ENCODE measurements around the gene FOSB.

The FOSB gene

GRCh38 chr19:45442778-45443461, 24.9 kb upstream of the FOSB start:
- DNase-seq (ENCODE audit: low read depth), result no peak

- DNase-seq (ENCODE audit: low read depth), result peak; percentile 68
Measured at GRCh38 chr19:45443462-45444317, 24.1 kb upstream of the FOSB start.

- no peak for DNase-seq (ENCODE audit: low read depth)
Measured at GRCh38 chr19:45444318-45445041, 23.3 kb upstream of the FOSB start.

GRCh38 chr19:45445139-45445538, 22.7 kb upstream of the FOSB start:
- no peak for DNase-seq (ENCODE audit: low read depth)

GRCh38 chr19:45446295-45446694, 21.5 kb upstream of the FOSB start:
- DNase-seq (ENCODE audit: low read depth), result no peak

GRCh38 chr19:45446944-45447343, 20.9 kb upstream of the FOSB start:
- DNase-seq (ENCODE audit: low read depth), result no peak

- DNase-seq (ENCODE audit: low read depth), result no peak
Measured at GRCh38 chr19:45448425-45448756, 19.4 kb upstream of the FOSB start.

- DNase-seq (ENCODE audit: low read depth), result no peak
Measured at GRCh38 chr19:45448887-45449299, 18.9 kb upstream of the FOSB start.

- no peak for DNase-seq (ENCODE audit: low read depth)
Measured at GRCh38 chr19:45450012-45450333, 17.8 kb upstream of the FOSB start.

GRCh38 chr19:45451131-45451849, 16.5 kb upstream of the FOSB start:
- no peak for DNase-seq (ENCODE audit: low read depth)

GRCh38 chr19:45451850-45452387, 15.9 kb upstream of the FOSB start:
- no peak for DNase-seq (ENCODE audit: low read depth)

- peak; percentile 94 for DNase-seq (ENCODE audit: low read depth)
Measured at GRCh38 chr19:45455707-45456499, 11.9 kb upstream of the FOSB start.

- no peak for DNase-seq (ENCODE audit: low read depth)
Measured at GRCh38 chr19:45456500-45456815, 11.3 kb upstream of the FOSB start.

GRCh38 chr19:45457776-45458175, 10.0 kb upstream of the FOSB start:
- DNase-seq (ENCODE audit: low read depth), result no peak

- DNase-seq (ENCODE audit: low read depth), result no peak
Measured at GRCh38 chr19:45460807-45461347, 6.9 kb upstream of the FOSB start.

- DNase-seq (ENCODE audit: low read depth), result no peak
Measured at GRCh38 chr19:45462174-45462573, 5.6 kb upstream of the FOSB start.

GRCh38 chr19:45463241-45463640, 4.6 kb upstream of the FOSB start:
- no peak for DNase-seq (ENCODE audit: low read depth)

- DNase-seq (ENCODE audit: low read depth), result no peak
Measured at GRCh38 chr19:45464274-45464673, 3.5 kb upstream of the FOSB start.

- DNase-seq (ENCODE audit: low read depth), result no peak
Measured at GRCh38 chr19:45464852-45465441, 2.8 kb upstream of the FOSB start.

- DNase-seq (ENCODE audit: low read depth), result no peak
Measured at GRCh38 chr19:45467115-45467455, 711 bp upstream of the FOSB start.

- no peak for DNase-seq (ENCODE audit: low read depth)
Measured at GRCh38 chr19:45468159-45468651, 409 bp downstream of the FOSB start.

All from GM04503 (cell line).